Measurements from ENCODE around the gene SGMS1.

SGMS1 gene

GRCh38 chr10:50593523-50594376, 30.0 kb downstream of the SGMS1 start:
- H3K36me3 ChIP-seq (ENCODE audit: control insufficient read depth in 1 of 2, insufficient read depth in 2 of 2, low read length in 2 of 2): peaks cover 0 to 11% of the 10 kb centered on the region in 2 donors
- no peaks in the 10 kb centered on the region for H3K4me1 ChIP-seq (ENCODE audit: control insufficient read depth in 1 of 2, insufficient read depth in 2 of 2, low read length in 2 of 2)
- H3K4me3 ChIP-seq (ENCODE audit: low read depth in 1 of 2, low read length in 2 of 2): no peak overlapping the region
- no peak overlapping the region for H3K27ac ChIP-seq (ENCODE audit: low read length)
- no peaks in the 10 kb centered on the region for H3K9me3 ChIP-seq (ENCODE audit: control insufficient read depth in 1 of 2, low read length in 2 of 2)
- H3K27me3 ChIP-seq (ENCODE audit: low read depth, low read length): no peaks in the 10 kb centered on the region

- H3K4me3 ChIP-seq (ENCODE audit: low read depth in 1 of 2, low read length in 2 of 2): no peak overlapping the region
- no peaks in the 10 kb centered on the region for H3K27me3 ChIP-seq (ENCODE audit: low read depth, low read length)
- no peaks in the 10 kb centered on the region for H3K9me3 ChIP-seq (ENCODE audit: control insufficient read depth in 1 of 2, low read length in 2 of 2)
- no peak overlapping the region for H3K27ac ChIP-seq (ENCODE audit: low read length)
- H3K4me1 ChIP-seq (ENCODE audit: control insufficient read depth in 1 of 2, insufficient read depth in 2 of 2, low read length in 2 of 2): no peaks in the 10 kb centered on the region
- H3K36me3 ChIP-seq (ENCODE audit: control insufficient read depth in 1 of 2, insufficient read depth in 2 of 2, low read length in 2 of 2): peaks cover 4 to 13% of the 10 kb centered on the region in 2 donors
Measured at GRCh38 chr10:50592961-50593418, 30.8 kb downstream of the SGMS1 start.

GRCh38 chr10:50590935-50591334, 32.8 kb downstream of the SGMS1 start:
- no peaks in the 10 kb centered on the region for H3K9me3 ChIP-seq (ENCODE audit: control insufficient read depth in 1 of 2, low read length in 2 of 2)
- no peak overlapping the region for H3K27ac ChIP-seq (ENCODE audit: low read length)
- H3K27me3 ChIP-seq (ENCODE audit: low read depth, low read length): no peaks in the 10 kb centered on the region
- no peak overlapping the region for H3K4me3 ChIP-seq (ENCODE audit: low read depth in 1 of 2, low read length in 2 of 2)
- H3K36me3 ChIP-seq (ENCODE audit: control insufficient read depth in 1 of 2, insufficient read depth in 2 of 2, low read length in 2 of 2): peaks cover 4 to 13% of the 10 kb centered on the region in 2 donors
- no peaks in the 10 kb centered on the region for H3K4me1 ChIP-seq (ENCODE audit: control insufficient read depth in 1 of 2, insufficient read depth in 2 of 2, low read length in 2 of 2)

- Histone ChIP-seq H3K27me3 (ENCODE audit: low read depth, low read length) (no peaks in the 10 kb centered on the region), H3K4me1 (ENCODE audit: control insufficient read depth in 1 of 2, insufficient read depth in 2 of 2, low read length in 2 of 2) (no peaks in the 10 kb centered on the region), H3K36me3 (ENCODE audit: control insufficient read depth in 1 of 2, insufficient read depth in 2 of 2, low read length in 2 of 2) (peaks cover 4 to 13% of the 10 kb centered on the region in 2 donors), H3K27ac (ENCODE audit: low read length) (no peak overlapping the region), H3K9me3 (ENCODE audit: control insufficient read depth in 1 of 2, low read length in 2 of 2) (no peaks in the 10 kb centered on the region), H3K4me3 (ENCODE audit: low read depth in 1 of 2, low read length in 2 of 2) (no peak overlapping the region)
Measured at GRCh38 chr10:50586740-50587088, 37.0 kb downstream of the SGMS1 start.

- Histone ChIP-seq H3K27ac (ENCODE audit: low read length) (no peak overlapping the region), H3K27me3 (ENCODE audit: low read depth, low read length) (no peaks in the 10 kb centered on the region), H3K9me3 (ENCODE audit: control insufficient read depth in 1 of 2, low read length in 2 of 2) (no peaks in the 10 kb centered on the region), H3K4me3 (ENCODE audit: low read depth in 1 of 2, low read length in 2 of 2) (no peak overlapping the region), H3K36me3 (ENCODE audit: control insufficient read depth in 1 of 2, insufficient read depth in 2 of 2, low read length in 2 of 2) (peaks cover 4 to 13% of the 10 kb centered on the region in 2 donors), H3K4me1 (ENCODE audit: control insufficient read depth in 1 of 2, insufficient read depth in 2 of 2, low read length in 2 of 2) (no peaks in the 10 kb centered on the region)
Measured at GRCh38 chr10:50585921-50586739, 37.6 kb downstream of the SGMS1 start.

- Histone ChIP-seq H3K36me3 (ENCODE audit: control insufficient read depth in 1 of 2, insufficient read depth in 2 of 2, low read length in 2 of 2) (peaks cover 0 to 1% of the 10 kb centered on the region in 2 donors), H3K27me3 (ENCODE audit: low read depth, low read length) (no peaks in the 10 kb centered on the region), H3K9me3 (ENCODE audit: control insufficient read depth in 1 of 2, low read length in 2 of 2) (no peaks in the 10 kb centered on the region), H3K4me1 (ENCODE audit: control insufficient read depth in 1 of 2, insufficient read depth in 2 of 2, low read length in 2 of 2) (peaks cover under 1 to 9% of the 10 kb centered on the region in 2 donors), H3K27ac (ENCODE audit: low read length) (no peak overlapping the region), H3K4me3 (ENCODE audit: low read depth in 1 of 2, low read length in 2 of 2) (no peak overlapping the region)
Measured at GRCh38 chr10:50582766-50583762, 40.7 kb downstream of the SGMS1 start.

- H3K9me3 ChIP-seq (ENCODE audit: control insufficient read depth in 1 of 2, low read length in 2 of 2): no peaks in the 10 kb centered on the region
- H3K36me3 ChIP-seq (ENCODE audit: control insufficient read depth in 1 of 2, insufficient read depth in 2 of 2, low read length in 2 of 2): no peaks in the 10 kb centered on the region
- H3K27me3 ChIP-seq (ENCODE audit: low read depth, low read length): no peaks in the 10 kb centered on the region
- no peak overlapping the region for H3K4me3 ChIP-seq (ENCODE audit: low read depth in 1 of 2, low read length in 2 of 2)
- peaks cover 11 to 12% of the 10 kb centered on the region in 2 donors for H3K4me1 ChIP-seq (ENCODE audit: control insufficient read depth in 1 of 2, insufficient read depth in 2 of 2, low read length in 2 of 2)
- H3K27ac ChIP-seq (ENCODE audit: low read length): no peak overlapping the region
Measured at GRCh38 chr10:50582046-50582445, 41.7 kb downstream of the SGMS1 start.

GRCh38 chr10:50580262-50580891, 43.4 kb downstream of the SGMS1 start:
- Histone ChIP-seq H3K27me3 (ENCODE audit: low read depth, low read length) (no peaks in the 10 kb centered on the region), H3K4me3 (ENCODE audit: low read depth in 1 of 2, low read length in 2 of 2) (no peak overlapping the region), H3K27ac (ENCODE audit: low read length) (no peak overlapping the region), H3K36me3 (ENCODE audit: control insufficient read depth in 1 of 2, insufficient read depth in 2 of 2, low read length in 2 of 2) (no peaks in the 10 kb centered on the region), H3K9me3 (ENCODE audit: control insufficient read depth in 1 of 2, low read length in 2 of 2) (no peaks in the 10 kb centered on the region), H3K4me1 (ENCODE audit: control insufficient read depth in 1 of 2, insufficient read depth in 2 of 2, low read length in 2 of 2) (peaks cover 12 to 14% of the 10 kb centered on the region in 2 donors)

GRCh38 chr10:50579491-50580261, 44.1 kb downstream of the SGMS1 start:
- no peak overlapping the region for H3K27ac ChIP-seq (ENCODE audit: low read length)
- peaks cover 12 to 14% of the 10 kb centered on the region in 2 donors for H3K4me1 ChIP-seq (ENCODE audit: control insufficient read depth in 1 of 2, insufficient read depth in 2 of 2, low read length in 2 of 2)

GRCh38 chr10:50578949-50579348, 44.8 kb downstream of the SGMS1 start:
- no peaks in the 10 kb centered on the region for H3K9me3 ChIP-seq (ENCODE audit: control insufficient read depth in 1 of 2, low read length in 2 of 2)
- H3K4me1 ChIP-seq (ENCODE audit: control insufficient read depth in 1 of 2, insufficient read depth in 2 of 2, low read length in 2 of 2): peaks cover 12 to 14% of the 10 kb centered on the region in 2 donors
- H3K27ac ChIP-seq (ENCODE audit: low read length): no peak overlapping the region
- no peaks in the 10 kb centered on the region for H3K27me3 ChIP-seq (ENCODE audit: low read depth, low read length)
- H3K4me3 ChIP-seq (ENCODE audit: low read depth in 1 of 2, low read length in 2 of 2): no peak overlapping the region
- H3K36me3 ChIP-seq (ENCODE audit: control insufficient read depth in 1 of 2, insufficient read depth in 2 of 2, low read length in 2 of 2): no peaks in the 10 kb centered on the region

More at GRCh38 chr10:50579491-50580261, 44.1 kb downstream of the SGMS1 start:
- Histone ChIP-seq H3K9me3 (ENCODE audit: control insufficient read depth in 1 of 2, low read length in 2 of 2) (no peaks in the 10 kb centered on the region), H3K36me3 (ENCODE audit: control insufficient read depth in 1 of 2, insufficient read depth in 2 of 2, low read length in 2 of 2) (no peaks in the 10 kb centered on the region), H3K27me3 (ENCODE audit: low read depth, low read length) (no peaks in the 10 kb centered on the region), H3K4me3 (ENCODE audit: low read depth in 1 of 2, low read length in 2 of 2) (no peak overlapping the region)

Data from muscle layer of duodenum (tissue), 2 donors.